Activated T-cell treated with anti-CD3 and anti-CD28 coated beads for 24 hours (primary cell): ENCODE measurements around the gene FCER1A.

Experiments
- DNase-seq: peaks from one replicate; pipeline ENCODE4 v3.0.0-alpha.2; 2020; ENCODE audit warnings: low read depth

Gene FCER1A

GRCh38 chr1:159352436-159352835, 50.3 kb downstream of the FCER1A start:
- no peak for DNase-seq
